Activated naive CD4-positive, alpha-beta T cell treated with anti-CD3 and anti-CD28 coated beads for 36 hours (primary cell): Measurements from ENCODE around the gene CSRNP2. TPM values are rescaled to one million over a fixed set of nuclear protein-coding genes. Genes with fewer than 3 reads are reported as not detected.

Source experiments
- total RNA-seq, 2 experiments: library from RNA; stranded (reverse); gene quantifications; one replicate each; pipeline ENCODE4 v1.2.3, GENCODE V29; 2021

The CSRNP2 gene
- total RNA-seq, 2 experiments from 2014 or later: 8.4 to 11.0 TPM

Other genes starting within 250 kb of the CSRNP2 start
- not detected for gene TMPRSS12, start 240.7 kb downstream of the CSRNP2 start, total RNA-seq
- gene HIGD1C, start 131.1 kb downstream of the CSRNP2 start, total RNA-seq: not detected
- gene SLC11A2, start 57.2 kb downstream of the CSRNP2 start, total RNA-seq: 10 to 100 TPM; 18.6 to 27.0 TPM
- gene LETMD1, start 35.3 kb downstream of the CSRNP2 start, total RNA-seq: 10 to 100 TPM; 88.7 to 89.0 TPM
- gene TFCP2, start 89.5 kb upstream of the CSRNP2 start, total RNA-seq: 10 to 100 TPM; 23.6 to 25.4 TPM
- gene POU6F1, start 134.5 kb upstream of the CSRNP2 start, total RNA-seq: 1 to 10 TPM; 7.8 TPM
- 100 to 1,000 TPM; 106 to 107 TPM for gene DAZAP2, start 155.2 kb upstream of the CSRNP2 start, total RNA-seq
- 1 to 10 TPM in 1 of 2 experiments, under 1 TPM in 1; 0.54 to 1.2 TPM for gene SMAGP, start 186.8 kb upstream of the CSRNP2 start, total RNA-seq
- 10 to 100 TPM; 32.9 to 33.8 TPM for gene BIN2, start 240.6 kb upstream of the CSRNP2 start, total RNA-seq